NCI-H2081 treated with DMSO at 0.1 percent for 48 hours (cell line): Measurements from ENCODE around the gene GUCY1B1.
"Not testable (repeated sequence)": the region's sequence is repeated elsewhere in the genome, so short reads cannot be mapped to it uniquely, and the experiment has no call there.

Experiments
- DNase-seq: peaks from one replicate; lab custom pipeline; 2025; lab: John Stamatoyannopoulos, UW

Gene GUCY1B1

GRCh38 chr4:155762334-155762733 is 3.5 kb downstream of the GUCY1B1 start:
- no peak for DNase-seq

GRCh38 chr4:155763551-155763950 is 4.7 kb downstream of the GUCY1B1 start:
- no peak for DNase-seq

- no peak for DNase-seq
Measured at GRCh38 chr4:155765149-155765548, 6.3 kb downstream of the GUCY1B1 start.

- no peak for DNase-seq
Measured at GRCh38 chr4:155766622-155767021, 7.8 kb downstream of the GUCY1B1 start.

- DNase-seq = no peak
Measured at GRCh38 chr4:155768370-155768769, 9.5 kb downstream of the GUCY1B1 start.

- no peak for DNase-seq
Measured at GRCh38 chr4:155769090-155769489, 10.3 kb downstream of the GUCY1B1 start.

GRCh38 chr4:155772459-155773195 is 13.8 kb downstream of the GUCY1B1 start:
- no peak for DNase-seq

- DNase-seq = no peak
Measured at GRCh38 chr4:155773196-155773800, 14.5 kb downstream of the GUCY1B1 start.

- DNase-seq = no peak
Measured at GRCh38 chr4:155774033-155774432, 15.2 kb downstream of the GUCY1B1 start.

GRCh38 chr4:155777971-155778735 is 19.3 kb downstream of the GUCY1B1 start:
- no peak for DNase-seq

GRCh38 chr4:155780775-155781174 is 22.0 kb downstream of the GUCY1B1 start:
- DNase-seq = no peak

- DNase-seq = no peak
Measured at GRCh38 chr4:155781249-155781831, 22.5 kb downstream of the GUCY1B1 start.

GRCh38 chr4:155784637-155785036 is 25.8 kb downstream of the GUCY1B1 start:
- DNase-seq = no peak

GRCh38 chr4:155785828-155786227 is 27.0 kb downstream of the GUCY1B1 start:
- no peak for DNase-seq

- DNase-seq = peak; percentile 16
Measured at GRCh38 chr4:155787113-155787710, 28.4 kb downstream of the GUCY1B1 start.

GRCh38 chr4:155789391-155789790 is 30.6 kb downstream of the GUCY1B1 start:
- DNase-seq = no peak

- no peak for DNase-seq
Measured at GRCh38 chr4:155789982-155790381, 31.2 kb downstream of the GUCY1B1 start.

- no peak for DNase-seq
Measured at GRCh38 chr4:155794589-155795236, 35.9 kb downstream of the GUCY1B1 start.

GRCh38 chr4:155795991-155796390 is 37.2 kb downstream of the GUCY1B1 start:
- DNase-seq = no peak

- not testable (repeated sequence) for DNase-seq
Measured at GRCh38 chr4:155797581-155797980, 38.8 kb downstream of the GUCY1B1 start.

GRCh38 chr4:155799116-155799793 is 40.4 kb downstream of the GUCY1B1 start:
- DNase-seq = no peak
